GM18909 (cell line): ENCODE measurements around the gene SCLY.

Experiments used
- ATAC-seq: cut with Tn5 transposase; IDR thresholded peaks from one replicate; pipeline ENCODE4 v1.9.1; 2021; ENCODE audit warnings: mild to moderate bottlenecking; ENCODE audit not compliant: unreplicated experiment, poor library complexity

The SCLY gene

GRCh38 chr2:238123218-238123971 is 62.6 kb downstream of the SCLY start:
- ATAC-seq: no peak

- ATAC-seq: no peak
Observed at GRCh38 chr2:238123991-238124470, 63.2 kb downstream of the SCLY start.

GRCh38 chr2:238124488-238125126 is 63.8 kb downstream of the SCLY start:
- ATAC-seq: no peak

GRCh38 chr2:238125127-238125885 is 64.5 kb downstream of the SCLY start:
- no peak for ATAC-seq

GRCh38 chr2:238126338-238126737 is 65.5 kb downstream of the SCLY start:
- ATAC-seq: no peak

GRCh38 chr2:238126775-238127164 is 66.0 kb downstream of the SCLY start:
- no peak for ATAC-seq

GRCh38 chr2:238127165-238128060 is 66.6 kb downstream of the SCLY start:
- peak; percentile 52 for ATAC-seq

- ATAC-seq: no peak
Observed at GRCh38 chr2:238128061-238128440, 67.2 kb downstream of the SCLY start.

GRCh38 chr2:238128534-238129001 is 67.8 kb downstream of the SCLY start:
- ATAC-seq: no peak

GRCh38 chr2:238129166-238130010 is 68.6 kb downstream of the SCLY start:
- no peak for ATAC-seq

- no peak for ATAC-seq
Observed at GRCh38 chr2:238130111-238130695, 69.4 kb downstream of the SCLY start.

GRCh38 chr2:238130696-238131628 is 70.2 kb downstream of the SCLY start:
- no peak for ATAC-seq

GRCh38 chr2:238131761-238132462 is 71.1 kb downstream of the SCLY start:
- ATAC-seq: no peak

GRCh38 chr2:238132463-238133450 is 72.0 kb downstream of the SCLY start:
- no peak for ATAC-seq

- no peak for ATAC-seq
Observed at GRCh38 chr2:238133499-238134392, 72.9 kb downstream of the SCLY start.
